SHP77 treated with DMSO at 0.1 percent for 48 hours (cell line): ENCODE data around the gene C2orf74.
A peak's percentile ranks its signal among the peaks of the same experiment; 100 is the strongest.
"Not testable (repeated sequence)": the region's sequence is repeated elsewhere in the genome, so short reads cannot be mapped to it uniquely, and the experiment has no call there.

Source experiments
- DNase-seq: peaks from one replicate; lab custom pipeline; 2025; lab: John Stamatoyannopoulos, UW

Gene C2orf74

DNA sequence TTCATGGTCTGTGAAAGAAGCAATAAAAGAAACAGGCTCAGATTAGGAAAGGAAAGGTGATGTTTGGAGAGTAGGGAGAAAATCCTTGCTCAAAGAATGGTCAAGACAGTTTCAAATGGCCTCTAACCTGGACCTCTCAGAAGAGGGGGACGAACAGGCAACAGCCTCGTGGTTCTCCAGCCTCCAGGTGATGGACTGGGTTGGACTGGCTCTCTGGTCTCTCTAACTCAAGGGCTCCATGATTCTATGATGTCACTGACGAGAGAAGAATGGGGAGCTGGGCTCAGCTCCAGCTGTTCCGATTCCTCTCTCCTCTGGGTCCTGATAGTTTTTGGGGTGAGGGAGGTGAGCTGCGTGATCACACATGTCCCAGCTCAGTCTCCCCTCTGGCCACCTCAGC lies at the start of gene C2orf74:
Gene C2orf74 (plus strand): TSS at position 301 of the 400 bp plus-strand sequence. CDS start 327 bp downstream, outside the sequence.
- no peak for DNase-seq

GRCh38 chr2:61114147-61114546 lies 47.8 kb upstream of the C2orf74 start:
- no peak for DNase-seq

DNA sequence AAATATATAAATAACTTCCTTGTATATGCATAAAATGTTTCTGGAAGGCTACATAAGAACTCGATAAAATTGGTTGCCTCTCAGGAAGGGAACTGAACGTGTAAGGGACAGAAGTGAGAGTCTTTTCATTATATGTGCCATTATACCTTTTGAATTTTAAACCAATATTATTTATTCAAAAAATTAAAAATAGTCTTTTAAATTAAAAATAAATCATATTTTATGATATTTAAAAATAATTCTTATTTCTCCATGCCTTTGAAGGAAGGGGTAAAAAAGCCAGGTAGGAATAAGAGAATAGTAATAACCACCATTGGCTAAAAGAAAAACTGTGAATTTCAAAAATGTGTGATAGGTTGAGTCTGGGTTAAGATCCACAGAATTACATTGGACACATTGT lies 45.7 kb upstream of the C2orf74 start:
- DNase-seq: no peak

DNA sequence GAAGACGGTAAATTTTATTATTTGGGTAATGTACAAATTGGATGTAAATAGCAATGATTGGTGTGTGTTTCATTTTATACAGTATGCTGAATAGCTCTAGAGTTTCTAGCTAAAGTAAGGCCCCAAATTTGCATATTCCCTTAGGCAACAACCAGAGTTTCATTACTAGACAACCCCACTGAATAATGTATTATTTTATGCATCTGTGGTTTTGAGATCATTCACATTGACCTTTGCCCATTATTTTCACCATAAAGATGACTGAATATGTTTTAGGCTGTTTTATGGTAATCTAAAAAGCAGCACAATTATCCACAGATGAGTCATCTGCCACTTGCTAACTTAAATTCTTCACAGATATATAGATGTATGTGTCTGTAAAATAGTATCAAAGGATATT lies 44.5 kb upstream of the C2orf74 start:
- DNase-seq: no peak

DNA sequence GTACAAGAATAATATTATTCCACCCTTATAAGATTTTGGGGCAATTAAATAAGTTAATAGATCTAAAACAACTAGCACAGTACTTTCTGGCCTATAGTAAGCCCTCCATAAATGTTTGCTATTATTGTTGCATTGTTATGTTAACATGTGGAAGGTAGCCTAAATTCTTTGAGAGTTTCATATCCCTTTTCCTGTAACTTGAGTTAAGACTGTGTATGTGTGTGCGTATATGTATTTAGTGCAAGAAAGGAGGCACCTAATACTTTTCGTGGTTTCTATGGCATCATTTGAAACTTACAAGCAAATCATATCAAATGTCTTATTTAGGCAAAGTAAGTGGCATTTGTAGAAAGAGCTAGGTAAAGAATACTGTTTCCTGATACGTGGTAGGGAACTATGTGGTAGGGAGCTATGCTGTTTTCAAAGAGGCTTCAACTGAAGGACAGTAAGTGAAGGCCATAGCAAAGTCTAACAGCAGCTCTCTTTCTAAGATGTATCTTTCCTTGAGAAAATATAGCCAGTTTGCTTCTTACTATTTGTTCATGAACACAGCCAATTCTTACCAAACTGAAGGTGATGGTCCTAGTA lies 36.8 kb upstream of the C2orf74 start:
- DNase-seq: no peak

- no peak for DNase-seq
Measured at GRCh38 chr2:61125798-61126197, 36.2 kb upstream of the C2orf74 start.

- DNase-seq: not testable (repeated sequence)
Measured at GRCh38 chr2:61128122-61128521, 33.9 kb upstream of the C2orf74 start.

DNA sequence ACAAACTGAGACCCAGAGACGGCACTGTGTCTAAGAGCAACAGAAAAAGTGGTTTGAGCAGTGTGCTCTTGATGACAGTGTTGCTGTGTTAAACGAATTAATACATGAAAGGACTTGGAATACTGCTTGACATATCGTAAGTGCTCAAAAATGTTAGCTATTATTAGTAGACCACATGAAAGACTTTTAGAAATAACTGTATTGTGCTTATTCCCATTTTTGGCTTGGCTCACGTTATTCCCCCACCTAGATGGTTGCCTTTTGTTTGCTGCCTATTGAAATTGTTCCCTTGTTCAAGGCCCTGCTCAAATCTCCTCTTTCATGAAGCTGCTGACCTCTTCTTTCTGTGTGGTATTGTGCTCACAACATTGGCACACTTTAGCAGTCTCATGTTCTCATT lies 27.8 kb upstream of the C2orf74 start:
- DNase-seq: no peak

GRCh38 chr2:61135510-61135909 lies 26.5 kb upstream of the C2orf74 start:
- peak; percentile 2 for DNase-seq

DNA sequence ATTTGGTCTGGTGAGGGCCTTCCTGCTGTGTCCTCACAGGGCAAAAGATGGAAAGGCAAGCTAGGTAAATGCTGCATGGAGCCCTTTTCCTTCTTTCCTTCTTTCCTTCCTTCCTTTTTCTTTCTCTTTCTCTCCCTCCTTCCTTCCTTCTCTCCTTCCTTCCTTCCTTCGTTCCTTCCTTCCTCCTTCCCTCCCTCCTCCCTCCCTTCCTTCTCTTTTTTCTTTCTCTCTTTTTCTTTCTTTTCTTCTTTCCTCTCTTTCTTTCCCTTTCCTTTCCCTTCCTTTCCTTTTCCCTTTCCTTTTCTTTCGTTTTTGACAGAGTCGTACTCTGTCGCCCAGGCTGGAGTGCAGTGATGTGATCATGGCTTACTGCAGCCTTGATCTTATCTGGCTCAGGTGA lies 23.1 kb upstream of the C2orf74 start:
- DNase-seq: no peak

GRCh38 chr2:61141151-61141550 lies 20.8 kb upstream of the C2orf74 start:
- no peak for DNase-seq

DNA sequence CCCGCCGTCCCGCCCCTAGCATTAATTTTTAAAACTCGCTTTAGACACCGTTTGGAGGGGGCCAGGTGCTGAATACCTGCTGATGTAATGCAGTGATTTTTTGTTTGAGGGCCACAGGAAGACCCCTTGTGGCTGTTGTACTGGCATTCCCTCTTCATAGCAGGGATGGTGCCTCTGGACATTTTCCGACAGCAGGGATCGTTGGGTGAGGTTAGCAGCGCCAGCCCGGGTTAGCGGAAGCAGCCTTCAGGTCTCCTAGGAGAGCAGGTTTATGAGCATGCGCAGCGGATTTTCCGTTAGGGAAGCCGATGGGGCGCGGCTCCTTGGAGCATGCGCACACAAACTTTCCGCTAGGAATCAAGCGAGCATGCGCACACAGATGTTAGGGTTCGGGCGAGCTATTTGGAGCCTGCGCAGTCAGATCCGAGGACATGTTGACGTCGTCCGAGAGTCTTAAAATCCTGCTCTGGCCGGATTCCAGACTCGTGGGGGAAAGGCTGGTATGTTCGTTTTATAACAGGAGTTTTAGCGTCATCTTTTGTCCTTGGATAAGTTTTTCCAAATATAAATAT lies 17.2 kb upstream of the C2orf74 start:
- peak; percentile 100 for DNase-seq

DNA sequence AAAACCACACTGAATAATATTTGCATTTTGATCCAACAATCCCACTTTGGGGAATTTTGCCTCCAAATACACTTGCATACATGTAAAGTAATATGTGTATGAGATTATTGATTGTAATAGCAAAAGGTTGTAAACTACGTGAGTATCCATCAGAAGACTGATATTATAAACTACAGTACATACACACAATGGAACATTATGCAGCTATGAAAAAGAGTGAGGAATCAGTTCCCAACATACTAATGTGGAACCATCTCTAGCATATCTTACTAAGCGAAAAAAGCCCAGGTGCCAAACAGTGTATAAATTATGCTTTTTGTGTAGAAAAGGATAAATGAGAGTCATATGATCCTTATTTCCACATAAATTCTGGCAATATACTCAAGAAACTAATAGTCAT lies 16.0 kb upstream of the C2orf74 start:
- DNase-seq: no peak

DNA sequence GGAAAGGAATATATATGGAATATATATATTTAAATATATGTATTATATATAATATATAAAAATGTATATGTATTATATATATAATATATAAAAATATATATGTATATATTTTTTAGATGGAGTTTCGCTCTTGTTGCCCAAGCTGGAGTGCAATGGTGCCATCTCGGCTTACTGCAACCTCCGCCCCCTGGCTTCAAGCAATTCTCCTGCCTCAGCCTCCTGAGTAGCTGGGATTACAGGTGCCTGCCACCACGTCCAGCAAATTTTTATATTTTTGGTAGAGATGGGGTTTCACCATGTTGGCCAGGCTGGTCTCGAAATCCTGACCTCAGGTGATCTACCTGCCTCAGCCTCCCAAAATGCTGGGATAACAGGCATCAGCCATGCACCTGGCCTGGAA lies 13.9 kb upstream of the C2orf74 start:
- not testable (repeated sequence) for DNase-seq

GRCh38 chr2:61149074-61149473 lies 12.9 kb upstream of the C2orf74 start:
- no peak for DNase-seq

GRCh38 chr2:61151436-61151835 lies 10.6 kb upstream of the C2orf74 start:
- no peak for DNase-seq

DNA sequence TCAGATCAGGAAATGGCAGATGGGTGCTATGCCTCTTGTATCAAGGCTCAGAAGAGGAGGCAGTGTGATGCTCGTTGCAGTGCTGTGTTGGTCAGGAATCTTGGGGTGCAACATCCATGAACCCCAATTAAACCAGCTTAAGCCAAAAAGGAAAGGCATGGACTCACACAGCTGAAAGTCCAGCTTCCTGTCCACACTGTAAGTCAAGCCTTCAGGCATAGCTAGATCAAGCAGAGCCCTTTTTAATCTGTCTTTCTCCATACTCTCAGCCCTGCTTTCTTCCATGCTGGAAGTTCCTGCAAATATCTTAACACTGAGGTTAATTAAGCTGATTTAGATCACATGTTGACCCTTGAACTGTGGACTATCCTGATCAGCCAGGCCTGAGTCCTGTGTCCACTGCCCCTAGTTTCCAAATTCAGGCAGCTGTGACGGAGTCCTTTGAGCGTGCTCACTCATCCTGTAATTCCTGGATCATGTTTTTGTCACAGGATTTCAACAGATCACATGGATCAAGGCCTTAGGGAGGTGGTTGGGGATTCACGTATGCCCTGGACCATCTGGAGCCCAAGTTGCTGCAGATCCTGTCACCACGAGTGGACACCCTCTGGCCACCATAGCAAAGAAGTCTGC lies 4.5 kb upstream of the C2orf74 start:
- DNase-seq: no peak

DNA sequence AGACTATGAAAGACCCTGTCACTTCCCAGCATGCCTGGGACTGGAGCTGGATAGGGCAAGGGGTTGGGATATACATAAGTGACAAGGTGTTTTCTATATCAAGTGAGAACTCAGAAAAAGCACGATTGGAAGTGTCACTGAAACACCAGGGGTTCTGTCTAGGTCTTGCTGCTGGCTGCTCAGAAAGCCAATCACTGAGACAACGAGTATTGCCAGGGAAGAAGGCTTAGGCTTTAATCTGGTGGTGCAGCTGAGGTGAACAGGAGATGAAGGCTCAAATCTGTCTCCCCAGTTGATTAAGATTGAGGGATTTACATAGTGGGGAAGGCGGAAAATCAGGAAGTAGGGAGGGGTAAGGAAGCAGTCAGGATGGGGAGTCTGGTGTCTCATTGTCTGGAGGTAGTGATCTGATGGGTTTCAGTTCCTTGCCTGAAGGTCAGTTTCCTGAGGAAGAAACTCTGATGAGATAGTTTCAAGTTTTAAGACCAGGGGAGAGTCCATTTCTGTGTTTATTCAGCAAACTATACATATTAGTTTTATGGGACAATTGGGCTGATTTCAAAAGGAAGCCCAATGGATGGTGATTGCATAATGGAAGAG lies 3.5 kb upstream of the C2orf74 start:
- no peak for DNase-seq

DNA sequence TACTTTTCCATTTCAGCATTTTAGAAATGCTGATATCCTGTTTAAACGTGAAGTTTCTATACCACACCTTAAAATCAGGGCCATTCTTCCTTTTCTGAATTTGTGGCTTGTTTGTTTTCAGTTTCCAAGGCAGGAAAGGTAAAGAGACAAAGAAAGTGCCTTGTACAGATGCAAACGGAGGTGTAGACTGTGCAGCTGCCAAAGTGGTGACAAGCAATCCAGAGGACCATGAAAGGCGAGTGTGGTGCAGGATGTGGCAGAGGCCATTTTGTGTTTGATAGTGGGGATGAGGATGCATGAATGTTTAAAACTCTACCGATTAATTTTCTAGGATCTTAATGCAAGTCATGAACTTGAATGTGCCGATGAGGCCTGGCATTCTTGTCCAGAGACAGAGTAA lies 733 bp downstream of the C2orf74 start:
- no peak for DNase-seq

GRCh38 chr2:61165082-61165481 lies 3.1 kb downstream of the C2orf74 start:
- not testable (repeated sequence) for DNase-seq

- DNase-seq: no peak
Measured at GRCh38 chr2:61165946-61166345, 4.0 kb downstream of the C2orf74 start.

- DNase-seq: no peak
Measured at GRCh38 chr2:61167579-61167978, 5.6 kb downstream of the C2orf74 start.

GRCh38 chr2:61172671-61173070 lies 10.7 kb downstream of the C2orf74 start:
- DNase-seq: no peak
